ENCODE data around the gene TBC1D22B.
"Not testable (repeated sequence)": the region's sequence is repeated elsewhere in the genome, so short reads cannot be mapped to it uniquely, and the experiment has no call there.

The TBC1D22B gene

DNA sequence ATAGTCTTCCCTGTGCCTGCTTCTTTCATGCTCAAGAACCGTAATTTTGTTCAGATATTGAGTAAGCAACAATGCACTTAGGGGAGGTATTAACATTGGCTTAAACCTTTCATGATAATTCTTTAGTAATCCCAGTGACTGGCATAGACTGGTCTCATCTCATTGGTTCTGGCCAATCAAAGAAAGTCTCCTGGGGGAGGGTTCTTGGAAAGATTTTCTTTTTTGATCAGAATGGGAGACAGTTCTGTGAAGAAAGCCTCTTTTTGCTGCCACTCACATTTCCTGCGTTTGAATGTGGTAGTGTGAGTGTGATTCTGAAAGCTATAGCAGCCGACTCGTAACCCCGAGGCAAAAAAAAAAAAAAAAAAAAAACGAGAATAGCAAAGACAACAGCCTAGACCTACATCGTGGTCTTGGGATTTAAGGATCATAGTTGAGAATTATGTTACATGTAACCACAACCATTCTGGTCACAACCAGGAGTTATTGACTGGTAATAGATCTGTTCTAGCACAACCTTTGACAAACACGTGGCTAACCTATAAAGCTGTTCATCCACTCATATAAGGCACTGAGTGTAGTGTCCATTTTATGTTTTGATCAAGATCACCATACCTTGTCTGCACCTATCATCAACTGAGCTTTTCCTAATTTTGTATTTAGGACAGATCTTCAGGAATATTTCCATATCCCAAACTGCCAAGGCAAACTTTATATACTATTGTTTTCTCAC is 15.4 kb downstream of the TBC1D22B start:
- DNase-seq = no peak

DNA sequence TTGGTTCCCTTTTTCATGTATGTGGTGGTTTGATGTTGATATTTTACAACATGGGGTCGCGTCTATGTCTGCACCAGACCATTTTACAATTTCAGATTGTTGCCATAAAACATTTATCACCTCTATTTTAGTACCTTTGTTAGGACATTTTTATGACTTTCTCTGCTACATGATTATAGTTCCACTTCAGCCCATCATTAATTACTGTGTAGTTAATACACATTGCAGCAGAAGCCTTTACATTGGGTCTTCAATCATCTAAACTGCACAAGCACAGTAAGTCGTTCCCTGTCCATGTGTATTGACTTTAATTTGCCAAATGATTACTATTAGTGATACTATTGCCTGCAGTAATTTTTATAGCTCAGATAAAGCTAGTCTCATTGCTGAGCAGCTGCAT is 16.1 kb downstream of the TBC1D22B start:
- DNase-seq = no peak

DNA sequence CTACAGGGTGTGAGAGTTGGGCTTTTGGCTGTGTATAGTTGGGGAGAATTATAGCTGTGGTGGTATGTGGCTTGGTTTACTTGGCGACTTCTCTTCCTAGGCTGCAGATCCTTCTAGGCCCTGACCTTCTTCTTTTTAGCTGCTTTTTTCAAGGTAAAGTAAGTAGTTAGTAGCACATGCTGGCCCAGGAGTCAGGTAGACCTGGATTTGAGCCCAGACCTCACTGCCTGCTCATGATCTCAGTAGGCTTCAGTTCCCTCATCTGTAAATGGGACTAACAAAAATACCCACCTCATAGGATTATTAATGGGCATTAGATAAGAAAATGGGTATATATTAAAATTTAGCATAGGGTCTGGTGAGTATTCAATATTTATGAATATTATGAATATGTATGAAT is 17.8 kb downstream of the TBC1D22B start:
- DNase-seq = no peak

DNA sequence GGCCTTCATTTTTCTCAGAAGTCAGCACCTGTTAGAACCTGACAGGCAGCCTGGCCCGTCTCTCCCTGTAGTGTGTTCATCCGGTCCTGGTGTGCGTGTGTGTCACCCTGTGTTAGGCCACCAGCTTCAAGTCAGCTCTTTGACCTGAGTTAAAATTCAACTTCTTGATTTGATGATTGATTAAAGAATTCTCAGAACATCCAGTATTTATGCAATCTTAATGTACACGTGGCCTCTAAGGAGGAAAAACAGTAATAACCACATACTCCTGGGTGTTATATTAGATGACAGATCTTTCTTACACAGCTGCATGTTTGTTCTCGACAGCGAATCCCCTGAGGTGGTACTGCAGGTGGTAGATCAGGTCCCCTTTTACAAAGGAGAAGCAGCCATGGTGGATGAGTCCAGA is 19.4 kb downstream of the TBC1D22B start:
- no peak for DNase-seq

DNA sequence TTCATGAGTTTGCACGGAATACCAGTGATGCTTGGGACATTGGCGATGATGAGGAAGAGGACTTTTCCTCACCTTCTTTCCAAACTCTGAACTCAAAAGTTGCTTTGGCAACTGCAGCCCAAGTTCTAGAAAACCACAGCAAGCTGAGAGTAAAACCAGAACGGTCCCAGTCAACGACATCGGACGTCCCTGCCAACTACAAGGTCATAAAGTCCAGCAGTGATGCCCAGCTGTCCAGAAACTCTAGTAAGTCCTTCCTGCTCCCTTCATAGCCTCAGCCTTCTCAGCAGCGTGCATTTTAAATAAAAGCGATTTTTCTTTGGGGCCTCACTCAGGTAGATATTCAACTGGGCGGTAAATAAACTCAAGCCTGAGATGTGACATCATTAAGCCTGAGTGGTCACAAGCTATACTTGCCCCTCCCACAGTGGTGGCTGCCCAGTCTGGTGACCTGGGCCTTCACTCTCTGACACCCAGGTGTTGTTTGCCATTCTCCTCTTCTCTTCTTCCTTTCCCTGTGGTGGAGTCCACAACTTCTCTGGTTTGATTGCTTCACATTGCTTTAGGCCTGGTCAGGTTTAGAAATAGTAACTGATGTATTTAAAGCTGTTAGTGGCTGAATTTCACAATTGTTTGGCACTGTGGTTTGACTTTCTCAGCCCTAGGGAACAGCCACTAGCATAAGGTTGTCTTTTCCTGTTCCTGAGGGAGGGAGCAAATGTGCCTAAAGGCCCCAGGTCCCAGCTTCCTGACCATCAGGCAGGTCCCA is 22.0 kb downstream of the TBC1D22B start:
- DNase-seq = no peak

DNA sequence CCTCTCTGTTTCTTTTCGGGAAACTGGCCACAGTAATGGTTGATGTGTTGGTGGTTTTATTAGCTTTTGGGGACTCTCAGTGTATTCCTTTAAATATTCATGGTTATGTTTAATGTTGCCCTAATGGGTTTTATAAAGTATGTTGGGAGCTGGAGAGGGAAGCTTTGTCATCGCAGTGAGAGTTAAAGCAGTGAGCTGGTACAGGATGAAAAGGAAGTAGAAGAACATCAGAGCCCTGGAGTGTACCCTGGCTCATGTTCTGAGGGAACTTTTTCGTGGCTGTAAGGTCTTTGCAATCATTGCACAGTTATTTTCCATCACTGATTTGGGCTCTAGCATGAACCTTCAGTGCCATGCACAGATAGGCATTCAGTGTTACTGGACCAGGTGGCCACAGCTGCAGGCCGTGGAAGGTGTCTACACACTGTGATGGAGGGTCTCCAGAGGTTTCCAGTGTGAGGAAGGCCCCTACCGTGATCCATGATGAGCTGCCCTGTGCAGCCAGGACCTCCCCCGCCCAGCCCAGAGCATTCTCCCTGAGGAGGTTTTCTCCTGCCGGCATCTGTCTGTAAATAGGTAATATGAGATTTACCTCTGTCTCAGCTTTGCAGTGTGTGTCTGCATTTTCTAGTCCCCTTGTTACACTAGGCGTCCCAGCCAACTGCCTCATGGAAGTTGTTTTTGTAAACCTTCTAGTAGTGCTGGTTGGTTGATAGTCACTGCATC is 22.8 kb downstream of the TBC1D22B start:
- DNase-seq = no peak

DNA sequence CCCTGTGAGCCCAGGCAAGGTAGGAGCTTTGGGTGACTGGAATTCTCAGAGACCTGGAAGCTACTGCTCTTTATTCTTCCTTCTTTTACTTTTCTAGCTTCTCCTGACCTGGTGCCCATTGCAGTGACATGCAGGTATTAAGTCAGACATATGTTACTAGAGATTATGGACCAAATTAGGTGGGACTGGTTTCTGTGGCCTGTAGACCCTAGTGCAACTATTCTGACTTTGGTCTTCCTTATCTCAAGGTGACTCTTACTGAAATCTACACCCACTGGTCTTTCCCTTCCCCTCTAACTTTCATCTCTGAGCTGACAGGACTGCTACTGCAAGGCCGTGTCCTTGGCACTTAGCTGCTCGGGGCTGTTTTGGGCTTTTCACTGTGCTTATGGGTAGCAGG is 24.8 kb downstream of the TBC1D22B start:
- no peak for DNase-seq

DNA sequence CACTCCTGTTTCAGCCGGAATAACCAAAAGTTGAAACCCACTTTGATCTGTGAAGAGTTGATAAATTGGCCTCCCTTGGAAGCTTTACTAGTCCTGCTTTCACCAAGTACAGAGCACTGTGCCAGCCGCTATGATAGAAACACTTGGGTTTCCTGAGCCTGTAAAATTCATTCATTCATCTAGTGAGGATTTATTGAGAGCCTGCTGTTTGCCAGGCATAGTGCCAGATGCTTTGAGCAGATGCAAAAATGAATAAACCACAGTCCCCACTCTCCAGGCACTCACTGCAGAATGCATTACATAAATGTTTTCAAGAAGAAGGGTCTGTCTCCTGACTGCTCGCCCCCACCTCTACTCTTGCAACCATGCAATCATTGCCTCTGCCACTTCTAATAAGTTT is 25.7 kb downstream of the TBC1D22B start:
- peak; percentile 50 for DNase-seq

DNA sequence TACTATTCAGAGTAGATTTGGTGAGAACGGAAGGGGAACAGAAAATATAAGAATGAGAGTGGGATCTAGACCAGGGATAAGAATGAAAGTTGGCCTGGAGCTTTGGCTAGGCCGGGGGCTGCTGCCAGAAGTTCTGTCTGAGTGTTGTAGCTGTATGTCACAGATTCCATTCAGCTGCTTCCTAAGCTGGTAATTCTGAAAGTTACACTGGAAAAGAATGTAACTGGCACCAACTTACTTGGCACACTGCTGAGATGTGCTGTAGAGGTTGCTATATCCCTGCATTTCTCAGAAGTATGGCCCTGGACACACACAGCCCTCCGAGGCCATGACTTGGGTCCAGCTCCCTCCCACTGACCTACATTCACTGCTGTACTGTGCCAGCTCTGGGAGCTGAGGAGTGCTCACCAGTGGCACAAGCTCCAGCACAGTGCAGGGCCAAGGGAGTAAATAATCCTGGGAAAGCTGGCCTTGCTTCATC is 26.1 kb downstream of the TBC1D22B start:
- peak; percentile 50 for DNase-seq

DNA sequence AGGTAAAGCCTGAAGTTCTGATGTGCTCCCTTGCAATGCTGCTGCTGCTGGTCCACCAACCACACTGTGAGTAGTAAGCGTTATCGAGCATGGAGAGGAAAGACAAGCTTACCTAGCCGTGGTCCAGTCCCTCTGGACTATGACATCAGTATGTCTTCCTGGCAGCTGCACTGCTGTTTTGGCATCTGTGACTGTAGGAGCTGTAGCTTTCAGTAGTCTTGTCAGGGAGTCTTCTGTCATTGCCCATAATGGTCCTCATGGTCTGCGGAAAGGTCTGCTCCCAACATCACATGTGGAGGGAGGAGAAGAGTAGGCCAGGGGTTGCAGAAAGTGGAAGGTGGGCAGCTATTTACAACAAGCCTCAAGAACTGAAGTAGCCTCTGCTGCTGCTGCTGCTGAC is 27.2 kb downstream of the TBC1D22B start:
- no peak for DNase-seq

DNA sequence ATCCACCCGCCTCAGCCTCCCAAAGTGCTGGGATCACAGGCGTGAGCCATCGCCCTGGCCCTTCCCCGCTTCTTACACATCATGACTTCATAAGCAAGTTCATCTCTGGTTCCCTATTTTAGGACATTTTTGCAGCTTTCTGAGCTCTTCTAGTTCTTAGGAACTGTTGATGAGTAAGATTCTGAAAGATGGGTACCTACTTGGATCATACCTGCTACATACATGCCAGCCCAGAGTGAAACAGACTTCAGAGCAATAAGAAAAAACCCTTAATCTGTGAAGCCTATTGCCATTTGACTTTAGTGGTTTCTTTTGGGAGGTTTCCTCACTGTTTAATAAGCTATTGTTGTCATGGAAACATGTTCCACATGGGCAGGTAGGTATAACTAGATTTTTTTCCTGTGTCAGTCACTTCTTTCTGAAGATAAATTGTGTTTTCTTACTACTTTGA is 28.3 kb downstream of the TBC1D22B start:
- no peak for DNase-seq

DNA sequence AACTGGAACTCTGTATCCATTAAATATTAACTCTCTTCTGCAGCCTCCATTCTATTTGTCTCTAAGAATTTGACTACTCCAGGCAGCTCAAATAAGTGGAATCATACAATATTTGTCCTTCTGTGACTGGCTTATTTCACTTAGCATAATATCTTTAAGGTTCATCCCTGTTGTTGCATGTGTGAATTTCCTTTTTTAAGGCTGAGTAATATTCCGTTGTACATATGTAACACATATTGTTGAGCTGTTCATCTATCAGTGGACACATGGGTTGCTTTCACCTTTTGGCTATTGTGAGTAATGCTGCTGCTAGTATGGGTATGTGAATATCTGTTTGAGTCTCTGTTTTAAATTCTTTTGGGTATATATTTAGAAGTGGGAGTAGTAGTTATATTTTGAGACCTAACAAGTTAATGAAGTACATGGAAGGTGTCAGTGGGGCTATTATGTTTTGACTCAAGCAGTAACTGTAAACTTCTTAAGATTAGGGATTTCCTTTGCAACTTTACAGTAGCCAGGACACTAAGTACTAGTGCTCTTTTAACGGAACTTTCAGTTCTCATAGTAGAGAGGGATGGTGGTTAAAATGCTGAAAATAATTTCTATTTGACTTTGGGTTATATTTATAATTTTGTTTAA is 30.1 kb downstream of the TBC1D22B start:
- DNase-seq = no peak

DNA sequence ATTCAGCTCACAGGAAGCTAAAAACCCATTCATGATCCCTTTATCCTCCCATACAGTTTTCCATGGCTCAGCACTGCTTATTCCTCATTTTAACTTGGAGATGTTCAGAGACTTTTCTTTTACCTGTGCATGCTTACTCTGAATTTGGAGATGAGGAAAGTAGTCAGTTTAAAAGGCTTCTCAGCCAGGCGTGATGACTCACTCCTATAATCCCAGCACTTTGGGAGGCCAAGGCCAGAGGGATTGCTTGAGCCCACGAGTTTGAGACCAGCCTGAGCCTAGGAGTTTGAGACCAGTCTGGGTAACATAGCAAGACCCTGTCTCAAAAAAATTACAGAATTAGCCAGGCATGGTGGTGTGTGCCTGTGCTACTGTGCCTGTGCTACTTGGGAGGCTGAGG is 30.7 kb downstream of the TBC1D22B start:
- DNase-seq = no peak

DNA sequence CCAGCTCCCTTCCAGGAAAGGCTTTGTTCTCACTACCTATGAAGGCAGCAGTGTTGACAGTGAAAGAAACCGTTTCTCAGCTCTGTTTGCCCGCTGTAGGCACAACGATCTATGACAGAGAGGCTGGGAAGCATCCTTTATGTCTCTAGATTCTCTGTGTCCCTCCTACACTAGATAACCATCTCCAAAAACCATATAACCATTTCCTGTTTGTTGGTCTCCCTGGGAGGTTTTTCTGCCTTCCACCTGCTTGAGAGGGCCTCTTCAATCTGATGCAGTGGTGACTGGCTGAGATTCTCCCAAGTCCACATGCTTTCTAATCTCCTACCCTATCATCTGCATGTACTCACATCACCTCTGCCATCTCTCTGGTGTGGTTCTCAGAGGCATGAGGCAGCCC is 32.4 kb downstream of the TBC1D22B start:
- DNase-seq = no peak

DNA sequence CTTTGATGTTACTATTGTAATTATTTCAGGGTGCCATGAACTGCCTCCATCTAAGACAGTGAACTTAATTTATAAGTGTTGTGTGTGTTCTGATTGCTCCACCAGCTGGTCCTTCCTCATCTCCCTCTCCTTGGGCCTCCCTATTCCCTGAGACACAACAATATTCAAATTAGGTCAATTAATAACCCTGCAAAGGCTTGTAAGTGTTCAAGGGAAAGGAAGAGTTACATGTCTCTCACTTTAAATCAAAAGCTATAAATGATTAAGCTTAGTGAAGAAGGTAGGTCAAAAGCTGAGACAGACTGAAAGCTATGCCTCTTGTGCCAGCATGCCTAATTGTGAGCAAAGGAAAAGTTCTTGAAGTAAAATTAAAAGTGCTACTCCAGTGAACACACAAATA is 35.9 kb downstream of the TBC1D22B start:
- DNase-seq = no peak

DNA sequence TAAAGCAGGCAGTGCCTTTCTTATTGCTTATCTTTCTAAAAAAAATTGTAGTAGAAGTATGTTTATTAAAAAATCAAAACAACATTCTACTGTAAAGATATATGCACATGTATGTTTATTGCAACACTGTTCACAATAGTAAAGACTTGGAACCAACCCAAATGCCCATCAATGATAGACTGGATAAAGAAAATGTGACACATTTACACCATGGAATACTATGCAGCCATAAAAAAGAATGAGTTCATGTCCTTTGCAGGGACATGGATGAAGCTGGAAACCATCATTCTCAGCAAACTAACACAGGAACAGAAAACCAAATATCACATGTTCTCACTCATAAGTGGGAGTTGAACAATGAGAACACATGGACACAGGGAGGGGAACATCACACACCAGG is 40.1 kb downstream of the TBC1D22B start:
- DNase-seq = not testable (repeated sequence)

DNA sequence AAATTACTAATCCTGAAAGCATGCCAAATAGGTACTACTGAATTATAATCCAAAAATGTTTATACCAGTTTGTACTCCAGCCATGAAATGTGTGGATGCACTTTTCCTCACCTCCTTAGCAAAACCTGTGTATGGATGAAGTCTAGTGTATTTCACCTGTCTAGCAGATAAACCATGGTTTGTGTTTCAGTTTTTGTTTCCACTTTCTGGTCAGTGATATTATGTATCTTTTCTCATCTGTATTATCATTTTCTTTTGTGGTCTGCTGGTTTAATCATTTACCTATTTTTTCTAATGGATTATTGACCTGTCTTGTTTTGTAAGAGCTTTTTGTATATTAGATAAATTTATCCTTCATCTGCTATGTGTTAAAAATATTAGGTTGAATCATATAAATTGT is 41.4 kb downstream of the TBC1D22B start:
- no peak for DNase-seq

DNA sequence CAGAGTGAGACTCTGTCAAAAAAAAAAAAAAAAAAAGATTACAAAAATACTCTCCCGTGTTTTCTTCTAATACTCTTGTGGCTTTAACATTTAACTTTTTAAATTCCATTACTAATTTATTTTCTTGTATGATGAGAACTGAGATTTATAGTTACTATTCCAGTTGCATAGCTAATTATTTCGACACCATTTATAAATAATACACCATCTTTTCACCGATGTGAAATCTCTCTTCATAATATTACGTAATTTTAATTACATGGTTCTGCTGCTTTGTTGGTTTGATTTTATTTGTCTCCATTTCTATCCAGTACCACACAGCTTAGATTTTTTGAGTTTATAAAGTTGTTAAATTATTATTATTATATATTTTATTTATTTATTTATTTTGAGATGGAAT is 42.4 kb downstream of the TBC1D22B start:
- no peak for DNase-seq

DNA sequence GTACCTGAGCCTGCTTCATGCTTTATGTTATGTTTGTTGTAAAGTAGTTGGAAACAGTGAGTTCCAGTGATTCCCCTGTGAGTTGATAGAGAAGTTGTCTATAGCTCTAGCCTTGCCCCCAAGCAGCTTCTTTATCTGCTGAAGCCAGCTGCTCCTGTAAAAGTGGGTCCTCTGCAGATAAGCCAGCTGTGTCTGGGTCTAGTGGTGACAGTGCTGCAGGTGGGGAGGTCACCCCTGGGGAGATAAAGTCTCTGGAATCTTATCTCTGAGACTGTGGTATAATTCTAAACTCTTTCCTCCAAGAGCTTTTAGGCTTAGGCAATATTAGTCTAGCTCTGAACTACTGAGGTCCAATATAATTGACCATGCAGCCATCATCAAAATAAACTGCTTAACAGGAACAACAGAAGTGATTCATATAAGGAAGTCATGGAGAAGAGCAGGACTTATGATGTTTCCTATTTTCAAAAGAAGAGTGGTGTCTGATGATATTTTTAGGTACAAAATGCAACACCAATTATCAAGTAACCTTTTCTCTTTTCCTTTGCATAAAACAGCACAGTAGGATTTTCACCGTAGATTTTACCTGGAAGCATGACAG is 44.6 kb downstream of the TBC1D22B start:
- DNase-seq = no peak

DNA sequence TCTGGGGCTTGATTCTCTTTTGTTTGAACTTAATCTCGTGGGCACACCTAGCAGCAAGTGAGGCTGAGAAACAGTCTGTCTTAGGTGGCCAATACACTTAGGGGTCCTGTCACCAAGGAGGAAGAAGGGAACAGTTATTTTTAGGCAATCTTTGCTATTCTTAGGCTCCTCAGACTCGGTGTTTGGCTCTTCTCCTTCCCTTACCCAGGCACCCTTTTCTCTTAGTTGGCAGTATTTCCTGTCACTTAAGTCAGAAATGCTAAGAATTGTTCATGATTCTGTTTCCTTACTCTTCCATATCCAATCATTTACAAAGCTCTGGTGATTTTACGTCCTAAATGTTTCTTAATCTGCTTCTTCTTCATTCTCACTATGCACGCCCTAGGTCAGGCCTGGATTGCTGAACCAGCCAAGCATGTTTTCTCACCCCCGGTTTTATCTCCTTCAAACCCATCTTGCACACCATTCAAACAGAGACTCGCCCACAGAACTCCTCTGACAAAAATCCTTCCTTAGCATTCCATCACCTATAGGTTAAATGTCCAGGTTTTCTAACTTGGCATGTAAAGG is 45.6 kb downstream of the TBC1D22B start:
- no peak for DNase-seq

DNA sequence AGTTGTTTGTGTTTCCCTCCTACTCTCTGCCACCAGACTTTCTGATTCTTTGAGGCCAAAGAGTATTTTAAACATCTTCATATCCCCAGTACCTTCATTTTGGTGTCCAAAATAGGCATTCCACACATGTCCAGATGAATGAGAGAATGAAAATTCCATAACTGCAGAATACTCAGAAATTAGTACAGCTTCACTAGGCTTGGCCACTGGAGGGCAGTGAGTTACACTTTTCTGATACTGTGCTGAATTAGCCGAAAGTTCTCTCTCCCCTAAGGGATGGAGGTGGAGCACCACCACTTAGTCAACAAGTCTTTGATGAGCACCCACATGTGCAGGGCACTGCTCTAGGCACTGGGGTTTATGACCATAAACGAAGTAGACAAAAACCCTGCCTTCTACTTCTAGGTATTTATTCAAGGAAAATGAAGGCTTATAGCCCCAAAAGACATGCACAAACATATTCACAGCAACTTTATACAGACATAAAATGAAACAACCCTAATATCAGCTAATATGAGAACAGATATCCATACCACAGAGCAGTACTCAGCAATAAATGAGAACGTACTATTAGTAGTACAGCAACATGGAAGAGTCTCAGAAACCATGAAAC is 46.4 kb downstream of the TBC1D22B start:
- peak; percentile 9 for DNase-seq

DNA sequence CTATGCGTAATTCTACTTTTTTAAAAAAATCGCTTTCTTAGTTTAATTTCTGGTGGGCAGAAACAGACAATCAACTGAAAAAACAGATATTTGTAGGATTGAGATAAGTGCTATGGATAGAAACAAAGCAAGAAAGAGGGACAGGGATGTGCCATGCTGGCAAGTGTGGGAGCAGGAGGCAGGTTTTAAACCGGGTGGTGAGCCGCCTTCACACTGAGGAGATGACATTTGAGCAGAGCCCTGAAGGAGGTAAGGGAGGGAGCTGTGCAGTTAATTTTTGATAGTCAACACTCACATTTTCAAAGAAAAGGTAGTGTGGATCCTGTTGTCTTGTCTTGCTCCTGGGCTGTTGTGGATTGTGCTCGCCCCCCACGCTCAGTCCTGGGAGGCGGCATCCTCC is 47.2 kb downstream of the TBC1D22B start:
- DNase-seq = no peak
